ENCODE data around the gene FAM216B. TPM values are rescaled to one million over a fixed set of nuclear protein-coding genes. Genes with fewer than 3 reads are reported as not detected.
A peak's percentile ranks its signal among the peaks of the same experiment; 100 is the strongest.

The FAM216B gene
- total and polyA plus RNA-seq, 2 experiments from 2014 or later = 0.90 to 2.2 TPM

GRCh38 chr13:42798118-42798517 lies 16.7 kb downstream of the FAM216B start:
- Histone ChIP-seq H3K27me3 (no peaks in the 10 kb centered on the region), H3K4me3 (no peak overlapping the region), H3K27ac (no peak overlapping the region), H3K36me3 (replicated peaks; ENCODE audit: insufficient read depth, low read depth) (no peaks in the 10 kb centered on the region), H3K4me1 (ENCODE audit: insufficient read depth) (no peaks in the 10 kb centered on the region), H3K4me2 (no peak overlapping the region), H3K9me3 (ENCODE audit: low read depth) (no peaks in the 10 kb centered on the region), H3K79me2 (no peaks in the 10 kb centered on the region), H4K20me1 (ENCODE audit: insufficient read depth, poor library complexity, severe bottlenecking) (no peaks in the 10 kb centered on the region), H3K9me2 (replicated peaks; ENCODE audit: insufficient read depth) (no peaks in the 10 kb centered on the region), H2AFZ (no peak overlapping the region)
- 62% methylated on average over 5 of the region's 6 CpGs for WGBS (ENCODE audit: low lambda C conversion rate, missing lambda C conversion rate)
- no peak for DNase-seq (ENCODE audit: low spot score)
- TF ChIP-seq EZH2 (IDR thresholded peaks at IDR 0.05; ENCODE audit: borderline replicate concordance) (no peak), CTCF (IDR thresholded peaks at IDR 0.05; ENCODE audit: poor library complexity) (no peak), EZH2phosphoT487 (IDR thresholded peaks at IDR 0.05; ENCODE audit: low read depth, severe bottlenecking, unreplicated experiment) (no peak)

GRCh38 chr13:42800109-42800643 lies 18.8 kb downstream of the FAM216B start:
- H3K4me3 ChIP-seq = no peak overlapping the region
- H3K4me1 ChIP-seq (ENCODE audit: insufficient read depth) = no peaks in the 10 kb centered on the region
- 69% methylated on average over 5 of the region's 5 CpGs for WGBS (ENCODE audit: low lambda C conversion rate, missing lambda C conversion rate)
- TF ChIP-seq CTCF (IDR thresholded peaks at IDR 0.05; ENCODE audit: poor library complexity) = no peak
- TF ChIP-seq EZH2phosphoT487 (IDR thresholded peaks at IDR 0.05; ENCODE audit: low read depth, severe bottlenecking, unreplicated experiment) = no peak
- no peak for TF ChIP-seq EZH2 (IDR thresholded peaks at IDR 0.05; ENCODE audit: borderline replicate concordance)
- no peak overlapping the region for H3K4me2 ChIP-seq
- H3K79me2 ChIP-seq = no peaks in the 10 kb centered on the region
- H4K20me1 ChIP-seq (ENCODE audit: insufficient read depth, poor library complexity, severe bottlenecking) = no peaks in the 10 kb centered on the region
- no peak overlapping the region for H3K27ac ChIP-seq
- no peaks in the 10 kb centered on the region for H3K36me3 ChIP-seq (replicated peaks; ENCODE audit: insufficient read depth, low read depth)
- H3K27me3 ChIP-seq = no peaks in the 10 kb centered on the region
- no peaks in the 10 kb centered on the region for H3K9me3 ChIP-seq (ENCODE audit: low read depth)
- no peak for DNase-seq (ENCODE audit: low spot score)
- no peak overlapping the region for H2AFZ ChIP-seq
- no peaks in the 10 kb centered on the region for H3K9me2 ChIP-seq (replicated peaks; ENCODE audit: insufficient read depth)

GRCh38 chr13:42803563-42804204 lies 22.3 kb downstream of the FAM216B start:
- H3K9me3 ChIP-seq (ENCODE audit: low read depth) = no peaks in the 10 kb centered on the region
- H3K4me3 ChIP-seq = no peak overlapping the region
- H3K9me2 ChIP-seq (replicated peaks; ENCODE audit: insufficient read depth) = no peaks in the 10 kb centered on the region
- no peak overlapping the region for H2AFZ ChIP-seq
- DNase-seq (ENCODE audit: low spot score) = no peak
- peak overlapping the region; percentile 4 for H3K27ac ChIP-seq
- no peaks in the 10 kb centered on the region for H3K27me3 ChIP-seq
- no peaks in the 10 kb centered on the region for H3K36me3 ChIP-seq (replicated peaks; ENCODE audit: insufficient read depth, low read depth)
- no peaks in the 10 kb centered on the region for H3K79me2 ChIP-seq
- TF ChIP-seq CTCF (IDR thresholded peaks at IDR 0.05; ENCODE audit: poor library complexity) (no peak), EZH2 (IDR thresholded peaks at IDR 0.05; ENCODE audit: borderline replicate concordance) (no peak), EZH2phosphoT487 (IDR thresholded peaks at IDR 0.05; ENCODE audit: low read depth, severe bottlenecking, unreplicated experiment) (no peak)
- WGBS (ENCODE audit: low lambda C conversion rate, missing lambda C conversion rate) = 52% methylated on average over 2 of the region's 2 CpGs
- H3K4me2 ChIP-seq = no peak overlapping the region
- H3K4me1 ChIP-seq (ENCODE audit: insufficient read depth) = no peaks in the 10 kb centered on the region
- no peaks in the 10 kb centered on the region for H4K20me1 ChIP-seq (ENCODE audit: insufficient read depth, poor library complexity, severe bottlenecking)
